MM.1S (cell line): ENCODE data around the gene MAD1L1.

ENCODE experiments used
- EZH2 ChIP-seq: fragments of 300-600 bp; sonication (generic); optimal IDR thresholded peaks from 2 replicates; pipeline ENCODE3; 2017; ENCODE audit warnings: low read depth, mild to moderate bottlenecking, antibody characterized with exemption, low read length, mixed read lengths
- TF ChIP-seq, protein P1 (sequence below): fragments of 300-600 bp; sonication (generic); IDR thresholded peaks from 2 replicates; pipeline ENCODE4 v1.5.1; 2016; ENCODE audit warnings: antibody characterized with exemption, low read length, mixed read lengths

GRCh38 chr7:2093843-2094220, 138.9 kb downstream of the MAD1L1 start:
- TF ChIP-seq, protein P1, sequence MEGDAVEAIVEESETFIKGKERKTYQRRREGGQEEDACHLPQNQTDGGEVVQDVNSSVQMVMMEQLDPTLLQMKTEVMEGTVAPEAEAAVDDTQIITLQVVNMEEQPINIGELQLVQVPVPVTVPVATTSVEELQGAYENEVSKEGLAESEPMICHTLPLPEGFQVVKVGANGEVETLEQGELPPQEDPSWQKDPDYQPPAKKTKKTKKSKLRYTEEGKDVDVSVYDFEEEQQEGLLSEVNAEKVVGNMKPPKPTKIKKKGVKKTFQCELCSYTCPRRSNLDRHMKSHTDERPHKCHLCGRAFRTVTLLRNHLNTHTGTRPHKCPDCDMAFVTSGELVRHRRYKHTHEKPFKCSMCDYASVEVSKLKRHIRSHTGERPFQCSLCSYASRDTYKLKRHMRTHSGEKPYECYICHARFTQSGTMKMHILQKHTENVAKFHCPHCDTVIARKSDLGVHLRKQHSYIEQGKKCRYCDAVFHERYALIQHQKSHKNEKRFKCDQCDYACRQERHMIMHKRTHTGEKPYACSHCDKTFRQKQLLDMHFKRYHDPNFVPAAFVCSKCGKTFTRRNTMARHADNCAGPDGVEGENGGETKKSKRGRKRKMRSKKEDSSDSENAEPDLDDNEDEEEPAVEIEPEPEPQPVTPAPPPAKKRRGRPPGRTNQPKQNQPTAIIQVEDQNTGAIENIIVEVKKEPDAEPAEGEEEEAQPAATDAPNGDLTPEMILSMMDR, result no peak
- TF ChIP-seq EZH2, result no peak
